Cardiac fibroblast (primary cell): Measurements from ENCODE around the gene SH3PXD2B.

Experiments used
- DNase-seq, 2 donors: peaks; one replicate each; pipeline versions ENCODE4 v3.0.0 to v3.0.0-alpha.2; 2010; ENCODE audit warnings: low read depth in 2 of 2
- H3K4me3 ChIP-seq, 2 donors: replicated peaks in 1 of 2; 1 replicate in 1 of 2; 2 replicates in 1 of 2; pipeline ENCODE4 v1.5.1; 2011; ENCODE audit warnings: low read depth in 2 of 2, low read length in 2 of 2, mild to moderate bottlenecking in 2 of 2, moderate library complexity in 1 of 2
- CTCF ChIP-seq: IDR thresholded peaks from one replicate; pipeline ENCODE4 v1.5.1; 2011; ENCODE audit warnings: low read depth, mild to moderate bottlenecking, low read length, inconsistent platforms

Gene SH3PXD2B

GRCh38 chr5:172455087-172455381 lies 709 bp upstream of the SH3PXD2B start:
- no peak for TF ChIP-seq CTCF
- peak overlapping the region in 1 of 2 donors; percentile 57 for H3K4me3 ChIP-seq
- no peak for DNase-seq

GRCh38 chr5:172453986-172454357 lies 353 bp downstream of the SH3PXD2B start:
- no peak for TF ChIP-seq CTCF
- peak; percentile 22 to 58 for DNase-seq
- H3K4me3 ChIP-seq: peak overlapping the region; percentile 95 to 96

GRCh38 chr5:172453206-172453985 lies 929 bp downstream of the SH3PXD2B start:
- peak; percentile 72 for TF ChIP-seq CTCF
- peak; percentile 69 to 79 for DNase-seq
- H3K4me3 ChIP-seq: peak overlapping the region; percentile 95 to 96

- DNase-seq: peak; percentile 76 to 78
- peak overlapping the region; percentile 95 to 96 for H3K4me3 ChIP-seq
- TF ChIP-seq CTCF: no peak
Measured at GRCh38 chr5:172452398-172453205, 1.7 kb downstream of the SH3PXD2B start.

GRCh38 chr5:172451771-172452197 lies 2.5 kb downstream of the SH3PXD2B start:
- H3K4me3 ChIP-seq: peak overlapping the region in 1 of 2 donors; percentile 96
- DNase-seq: peak; percentile 79 to 85
- TF ChIP-seq CTCF: no peak

- peak overlapping the region in 1 of 2 donors; percentile 96 for H3K4me3 ChIP-seq
- TF ChIP-seq CTCF: peak; percentile 74
- DNase-seq: peak; percentile 59 to 70
Measured at GRCh38 chr5:172450861-172451695, 3.2 kb downstream of the SH3PXD2B start.
